HL-60 (cell line): ENCODE measurements around the gene LAMP1.
"Not testable (repeated sequence)": the region's sequence is repeated elsewhere in the genome, so short reads cannot be mapped to it uniquely, and the experiment has no call there.

Experiments used
- DNase-seq, 2 experiments: peaks; one replicate each; pipeline ENCODE4 v3.0.0-alpha.2; 2010 to 2020; ENCODE audit warnings: low read depth in 1 of 2, low spot score in 1 of 2
- H3K27ac ChIP-seq: fragments of 250-450 bp; sonication (Bioruptor Pico); replicated peaks from 2 replicates; pipeline ENCODE4 v1.5.1; 2020; ENCODE audit warnings: mild to moderate bottlenecking, moderate library complexity
- H3K27me3 ChIP-seq: fragments of 250-450 bp; sonication (Bioruptor Pico); 2 replicates; pipeline ENCODE4 v1.5.1; 2021; ENCODE audit warnings: mild to moderate bottlenecking, moderate library complexity; ENCODE audit not compliant: insufficient read depth, poor library complexity, severe bottlenecking
- H3K4me3 ChIP-seq: replicated peaks from 2 replicates; pipeline ENCODE4 v1.5.1; 2011; ENCODE audit warnings: mild to moderate bottlenecking, control low read depth, low read length; ENCODE audit not compliant: insufficient read depth
- CTCF ChIP-seq: IDR thresholded peaks from one replicate; pipeline ENCODE4 v1.5.1; 2011; ENCODE audit warnings: low read length, control low read depth, inconsistent platforms; ENCODE audit not compliant: insufficient read depth
- GABPA ChIP-seq: IDR thresholded peaks from 2 replicates; pipeline ENCODE4 v1.6.1; 2012; ENCODE audit warnings: low read depth
- POLR2AphosphoS5 ChIP-seq: IDR thresholded peaks from 2 replicates; pipeline ENCODE4 v1.6.1; 2012; ENCODE audit warnings: low read depth
- SPI1 ChIP-seq: IDR thresholded peaks from 2 replicates; pipeline ENCODE4 v1.6.1; 2012; ENCODE audit warnings: low read depth, mild to moderate bottlenecking, borderline replicate concordance
- TF ChIP-seq, protein P1 (sequence below): IDR thresholded peaks from 2 replicates; pipeline ENCODE4 v1.6.1; 2012; ENCODE audit warnings: low read depth; ENCODE audit not compliant: insufficient replicate concordance

The LAMP1 gene

DNA sequence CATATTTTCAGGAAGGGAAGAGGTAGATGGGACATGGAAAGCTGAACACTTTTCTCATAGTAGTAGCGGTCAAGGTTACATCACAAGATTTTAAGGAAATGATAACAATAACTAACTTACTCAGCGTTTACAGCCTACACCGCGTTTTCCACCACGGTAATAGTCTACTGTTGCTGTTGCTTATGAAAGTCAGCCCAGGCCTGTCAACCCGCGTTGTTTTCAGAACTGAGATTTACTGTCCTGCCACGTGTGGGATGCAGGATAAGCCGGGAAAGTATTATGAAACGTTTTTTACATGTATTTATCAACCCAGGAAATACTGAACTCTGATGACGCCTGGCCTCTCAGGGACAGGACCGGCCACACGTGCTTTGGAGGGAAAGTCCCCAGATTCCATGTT, 36.0 kb upstream of the LAMP1 start:
- DNase-seq: no peak
- Histone ChIP-seq H3K27ac (no peak overlapping the region), H3K4me3 (no peak overlapping the region), H3K27me3 (no peaks in the 10 kb centered on the region)
- TF ChIP-seq POLR2AphosphoS5 (no peak), SPI1 (no peak), CTCF (no peak), GABPA (no peak)
- TF ChIP-seq, protein P1, sequence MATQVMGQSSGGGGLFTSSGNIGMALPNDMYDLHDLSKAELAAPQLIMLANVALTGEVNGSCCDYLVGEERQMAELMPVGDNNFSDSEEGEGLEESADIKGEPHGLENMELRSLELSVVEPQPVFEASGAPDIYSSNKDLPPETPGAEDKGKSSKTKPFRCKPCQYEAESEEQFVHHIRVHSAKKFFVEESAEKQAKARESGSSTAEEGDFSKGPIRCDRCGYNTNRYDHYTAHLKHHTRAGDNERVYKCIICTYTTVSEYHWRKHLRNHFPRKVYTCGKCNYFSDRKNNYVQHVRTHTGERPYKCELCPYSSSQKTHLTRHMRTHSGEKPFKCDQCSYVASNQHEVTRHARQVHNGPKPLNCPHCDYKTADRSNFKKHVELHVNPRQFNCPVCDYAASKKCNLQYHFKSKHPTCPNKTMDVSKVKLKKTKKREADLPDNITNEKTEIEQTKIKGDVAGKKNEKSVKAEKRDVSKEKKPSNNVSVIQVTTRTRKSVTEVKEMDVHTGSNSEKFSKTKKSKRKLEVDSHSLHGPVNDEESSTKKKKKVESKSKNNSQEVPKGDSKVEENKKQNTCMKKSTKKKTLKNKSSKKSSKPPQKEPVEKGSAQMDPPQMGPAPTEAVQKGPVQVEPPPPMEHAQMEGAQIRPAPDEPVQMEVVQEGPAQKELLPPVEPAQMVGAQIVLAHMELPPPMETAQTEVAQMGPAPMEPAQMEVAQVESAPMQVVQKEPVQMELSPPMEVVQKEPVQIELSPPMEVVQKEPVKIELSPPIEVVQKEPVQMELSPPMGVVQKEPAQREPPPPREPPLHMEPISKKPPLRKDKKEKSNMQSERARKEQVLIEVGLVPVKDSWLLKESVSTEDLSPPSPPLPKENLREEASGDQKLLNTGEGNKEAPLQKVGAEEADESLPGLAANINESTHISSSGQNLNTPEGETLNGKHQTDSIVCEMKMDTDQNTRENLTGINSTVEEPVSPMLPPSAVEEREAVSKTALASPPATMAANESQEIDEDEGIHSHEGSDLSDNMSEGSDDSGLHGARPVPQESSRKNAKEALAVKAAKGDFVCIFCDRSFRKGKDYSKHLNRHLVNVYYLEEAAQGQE: no peak

DNA sequence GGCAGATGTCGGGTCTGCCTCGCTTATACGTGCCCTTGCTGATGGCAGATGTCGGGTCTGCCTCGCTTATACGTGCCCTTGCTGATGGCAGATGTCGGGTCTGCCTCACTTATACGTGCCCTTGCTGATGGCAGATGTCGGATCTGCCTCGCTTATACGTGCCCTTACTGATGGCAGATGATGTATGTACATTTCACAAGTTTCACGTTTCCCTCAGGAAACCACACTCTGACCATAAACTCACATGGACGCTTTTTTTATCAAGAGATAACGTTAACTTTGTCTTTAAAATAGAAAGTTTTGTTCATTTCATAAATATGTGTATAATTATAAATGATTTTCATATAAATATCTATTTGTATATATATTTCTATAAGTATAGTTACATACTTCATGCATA, 34.0 kb upstream of the LAMP1 start:
- H3K27ac ChIP-seq, H3K27me3 ChIP-seq, H3K4me3 ChIP-seq, DNase-seq: not testable (repeated sequence)

- Histone ChIP-seq H3K27me3 (no peaks in the 10 kb centered on the region), H3K27ac (no peak overlapping the region), H3K4me3 (no peak overlapping the region)
- no peak for TF ChIP-seq SPI1
- TF ChIP-seq CTCF: no peak
- no peak for TF ChIP-seq GABPA
- TF ChIP-seq, protein P1: no peak
- no peak for TF ChIP-seq POLR2AphosphoS5
- no peak for DNase-seq
Measured at GRCh38 chr13:113267642-113268405, 29.2 kb upstream of the LAMP1 start.

GRCh38 chr13:113272031-113272430, 25.0 kb upstream of the LAMP1 start:
- Histone ChIP-seq H3K27me3 (no peaks in the 10 kb centered on the region), H3K4me3 (no peak overlapping the region), H3K27ac (no peak overlapping the region)
- TF ChIP-seq CTCF: no peak
- no peak for TF ChIP-seq GABPA
- no peak for TF ChIP-seq SPI1
- TF ChIP-seq, protein P1: no peak
- TF ChIP-seq POLR2AphosphoS5: no peak
- no peak for DNase-seq
